ENCODE measurements around the gene PCAT7. TPM values are rescaled to one million over a fixed set of nuclear protein-coding genes. Genes with fewer than 3 reads are reported as not detected.

The PCAT7 gene
- total RNA-seq, 2 experiments from 2014 or later: 1.8 to 2.5 TPM

- no peaks in the 10 kb centered on the region for H3K9me2 ChIP-seq (ENCODE audit: insufficient read depth, low read length)
- DNase-seq (ENCODE audit: low spot score): peak; percentile 55
- H4K20me1 ChIP-seq (ENCODE audit: insufficient read depth, low read length): no peaks in the 10 kb centered on the region
- BruUV-seq (replicated peaks): TSS peak; percentile 74
- TF ChIP-seq EZH2phosphoT487 (IDR thresholded peaks at IDR 0.05; ENCODE audit: borderline replicate concordance, low read depth, low read length) (no peak), CTCF (conservative IDR thresholded peaks at IDR 0.05; ENCODE audit: low read length) (no peak)
- 0 out of 2 replicates have a peak, but pooled peaks cover 6% of the 10 kb centered on the region for H3K9me3 ChIP-seq (ENCODE audit: low read length)
- peaks cover 70% of the 10 kb centered on the region for H3K4me1 ChIP-seq (ENCODE audit: insufficient read depth, low read length, poor library complexity, severe bottlenecking)
- ChIA-PET CTCF (ENCODE audit: unreplicated experiment) (no interaction called here), POLR2A (interaction anchor here (0.7 to 1.8 kb wide), 6 partner anchors 18 to 79 kb away, joined by 3 to 6 read pairs (median 4); no protein-coding TSS in a partner anchor)
- peaks cover 18% of the 10 kb centered on the region for H3K36me3 ChIP-seq (ENCODE audit: insufficient read depth, low read length)
- peak overlapping the region; percentile 17; the same call in 1 of the 2 replicates for H2AFZ ChIP-seq (ENCODE audit: low read length)
- peak overlapping the region; percentile 68 for H3K4me2 ChIP-seq (ENCODE audit: low read length)
- H3K79me2 ChIP-seq (ENCODE audit: insufficient read depth, low read depth, low read length): peaks cover 81% of the 10 kb centered on the region
- H3K27ac ChIP-seq (ENCODE audit: low read depth, low read length, poor library complexity, severe bottlenecking): peak overlapping the region; percentile 97
- intact Hi-C loops (cut with micrococcal nuclease; ENCODE audit: unreplicated experiment): no loop called here
- peak overlapping the region; percentile 42 for H3K4me3 ChIP-seq (ENCODE audit: low read depth, low read length, poor library complexity, severe bottlenecking)
These were observed 27.9 kb upstream of the PCAT7 start for GRCh38 chr9:94526951-94527350.

- DNase-seq (ENCODE audit: low spot score): peak; percentile 63
- Histone ChIP-seq H3K4me3 (ENCODE audit: low read depth, low read length, poor library complexity, severe bottlenecking) (peak overlapping the region; percentile 19), H3K36me3 (ENCODE audit: insufficient read depth, low read length) (peaks cover 24% of the 10 kb centered on the region), H3K9me2 (ENCODE audit: insufficient read depth, low read length) (no peaks in the 10 kb centered on the region), H3K79me2 (ENCODE audit: insufficient read depth, low read depth, low read length) (peaks cover 76% of the 10 kb centered on the region), H3K27ac (ENCODE audit: low read depth, low read length, poor library complexity, severe bottlenecking) (peak overlapping the region; percentile 97), H3K9me3 (ENCODE audit: low read length) (0 out of 2 replicates have a peak, but pooled peaks cover 6% of the 10 kb centered on the region), H3K4me2 (ENCODE audit: low read length) (peak overlapping the region; percentile 50), H3K4me1 (ENCODE audit: insufficient read depth, low read length, poor library complexity, severe bottlenecking) (peaks cover 60% of the 10 kb centered on the region), H2AFZ (ENCODE audit: low read length) (no peak overlapping the region), H4K20me1 (ENCODE audit: insufficient read depth, low read length) (no peaks in the 10 kb centered on the region)
- TF ChIP-seq EZH2phosphoT487 (IDR thresholded peaks at IDR 0.05; ENCODE audit: borderline replicate concordance, low read depth, low read length) (no peak), CTCF (conservative IDR thresholded peaks at IDR 0.05; ENCODE audit: low read length) (no peak)
- POLR2A ChIA-PET: interaction anchor here (0.6 to 1.1 kb wide), 2 partner anchors 15 to 1180 kb away, joined by 3 to 4 read pairs; no protein-coding TSS in a partner anchor
- BruUV-seq (replicated peaks): no TSS peak
- CTCF ChIA-PET (ENCODE audit: unreplicated experiment): no interaction called here
- intact Hi-C loops (cut with micrococcal nuclease; ENCODE audit: unreplicated experiment): no loop called here
These were observed 26.0 kb upstream of the PCAT7 start for GRCh38 chr9:94528886-94529285.

- H3K27ac ChIP-seq (ENCODE audit: low read depth, low read length, poor library complexity, severe bottlenecking): peak overlapping the region; percentile 44
- H3K4me2 ChIP-seq (ENCODE audit: low read length): no peak overlapping the region
- DNase-seq (ENCODE audit: low spot score): no peak
- H3K36me3 ChIP-seq (ENCODE audit: insufficient read depth, low read length): peaks cover 20% of the 10 kb centered on the region
- no peak overlapping the region for H2AFZ ChIP-seq (ENCODE audit: low read length)
- peaks cover 92% of the 10 kb centered on the region for H3K79me2 ChIP-seq (ENCODE audit: insufficient read depth, low read depth, low read length)
- H3K4me1 ChIP-seq (ENCODE audit: insufficient read depth, low read length, poor library complexity, severe bottlenecking): peaks cover 57% of the 10 kb centered on the region
- intact Hi-C loops (cut with micrococcal nuclease; ENCODE audit: unreplicated experiment): loop anchor here (10.0 kb wide), 1 partner anchor 468 kb away; no protein-coding TSS in a partner anchor
- TF ChIP-seq CTCF (conservative IDR thresholded peaks at IDR 0.05; ENCODE audit: low read length): no peak
- no peak for TF ChIP-seq EZH2phosphoT487 (IDR thresholded peaks at IDR 0.05; ENCODE audit: borderline replicate concordance, low read depth, low read length)
- no peaks in the 10 kb centered on the region for H3K9me2 ChIP-seq (ENCODE audit: insufficient read depth, low read length)
- H3K9me3 ChIP-seq (ENCODE audit: low read length): 0 out of 2 replicates have a peak, but pooled peaks cover 6% of the 10 kb centered on the region
- no TSS peak for BruUV-seq (replicated peaks)
- ChIA-PET POLR2A (no interaction called here), CTCF (ENCODE audit: unreplicated experiment) (no interaction called here)
- H4K20me1 ChIP-seq (ENCODE audit: insufficient read depth, low read length): no peaks in the 10 kb centered on the region
- no peak overlapping the region for H3K4me3 ChIP-seq (ENCODE audit: low read depth, low read length, poor library complexity, severe bottlenecking)
These were observed 21.7 kb upstream of the PCAT7 start for GRCh38 chr9:94533155-94533554.
